Endothelial cell of umbilical vein (primary cell): ENCODE measurements around the gene CELF2. TPM values are rescaled to one million over a fixed set of nuclear protein-coding genes. Genes with fewer than 3 reads are reported as not detected.

ENCODE experiments used
- BruUV-seq: library from RNA; stranded (reverse); fragments of 400-500 nt; replicated peaks from 2 replicates; lab custom pipeline; 2021; lab: Mats Ljungman, UMichigan
- CTCF ChIA-PET: fragments of 300-600, 350-600 bp; sonication (Branson Sonifier 250); formaldehyde crosslinking; loops from one replicate; lab custom pipeline; 2021; ENCODE audit warnings: antibody characterized with exemption, inconsistent platforms; lab: Charles Lee
- POLR2A ChIA-PET: fragments of 300-600, 350-600 bp; sonication (Branson Sonifier 250); formaldehyde crosslinking; loops from one replicate; lab custom pipeline; 2021; ENCODE audit warnings: antibody characterized with exemption, inconsistent platforms; lab: Charles Lee
- DNase-seq: peaks from one replicate; pipeline ENCODE4 v3.0.0-alpha.2; 2011; ENCODE audit warnings: low read depth, low spot score
- FAIRE-seq: peaks from 2 replicates; lab custom pipeline; 2011; peaks lifted over from hg19 to GRCh38; lab: Jason Lieb, UNC
- H2AFZ ChIP-seq: 2 replicates; pipeline ENCODE4 v1.6.0; 2012; ENCODE audit warnings: low read depth, low read length, control low read depth, inconsistent platforms
- H3K27ac ChIP-seq: 2 replicates; pipeline ENCODE4 v1.5.1; 2011; ENCODE audit warnings: low read depth, mild to moderate bottlenecking, control low read depth, low read length, moderate library complexity; ENCODE audit not compliant: insufficient read depth
- H3K27me3 ChIP-seq, 2 experiments: 2 replicates each; pipeline versions ENCODE4 v1.6.0 to v1.6.1; 2011; ENCODE audit warnings: low read length in 2 of 2, mixed read lengths in 1 of 2; ENCODE audit not compliant: control insufficient read depth in 2 of 2, insufficient read depth in 2 of 2
- H3K36me3 ChIP-seq, 2 experiments: 2 replicates in 1 of 2; 3 replicates in 1 of 2; pipeline ENCODE4 v1.5.1; 2011; ENCODE audit warnings: low read length in 2 of 2, mild to moderate bottlenecking in 1 of 2, moderate library complexity in 1 of 2; ENCODE audit not compliant: control insufficient read depth in 2 of 2, insufficient read depth in 2 of 2; ENCODE audit errors: extremely low read depth in 1 of 2
- H3K4me1 ChIP-seq: 3 replicates; pipeline ENCODE4 v1.5.1; 2011; ENCODE audit warnings: mild to moderate bottlenecking, low read length; ENCODE audit not compliant: control insufficient read depth, insufficient read depth; ENCODE audit errors: extremely low read depth
- H3K4me2 ChIP-seq: 2 replicates; pipeline ENCODE4 v1.6.1; 2011; ENCODE audit warnings: low read length, control low read depth, mixed read lengths; ENCODE audit not compliant: insufficient read depth
- H3K4me3 ChIP-seq, 3 experiments: fragments of 200-600 bp in 1 of 3; sonication (generic), shearing (Covaris generic) in 1 of 3; replicated peaks in 1 of 3; 2 replicates each; pipeline ENCODE4 v1.5.1; 2011 to 2016; ENCODE audit warnings: control low read depth in 3 of 3, low read length in 3 of 3, mild to moderate bottlenecking in 2 of 3, inconsistent platforms in 1 of 3, low read depth in 1 of 3, moderate library complexity in 1 of 3; ENCODE audit not compliant: insufficient read depth in 1 of 3
- H3K79me2 ChIP-seq: 2 replicates; pipeline ENCODE4 v1.6.0; 2012; ENCODE audit warnings: low read length, inconsistent platforms; ENCODE audit not compliant: control insufficient read depth, insufficient read depth
- H3K9ac ChIP-seq: replicated peaks from 2 replicates; pipeline ENCODE3; 2011; ENCODE audit warnings: low read length, control low read depth; ENCODE audit not compliant: insufficient read depth; ENCODE audit errors: extremely low read depth
- H3K9me1 ChIP-seq: replicated peaks from 3 replicates; pipeline ENCODE4 v1.6.0; 2011; ENCODE audit warnings: mild to moderate bottlenecking, low read length; ENCODE audit not compliant: control insufficient read depth, insufficient read depth; ENCODE audit errors: extremely low read depth
- H3K9me3 ChIP-seq: replicated peaks from 2 replicates; pipeline ENCODE4 v1.5.1; 2012; ENCODE audit warnings: low read length, inconsistent platforms; ENCODE audit not compliant: control insufficient read depth, insufficient read depth
- H4K20me1 ChIP-seq: replicated peaks from 2 replicates; pipeline ENCODE3; 2011; ENCODE audit warnings: mild to moderate bottlenecking, low read length; ENCODE audit not compliant: control insufficient read depth, insufficient read depth; ENCODE audit errors: extremely low read depth
- EZH2 ChIP-seq: IDR thresholded peaks from 2 replicates; pipeline ENCODE4 v1.6.1; 2012; ENCODE audit warnings: borderline replicate concordance, low read depth, mild to moderate bottlenecking, moderate library complexity, low read length, inconsistent platforms; ENCODE audit not compliant: severe bottlenecking
- FOS ChIP-seq: IDR thresholded peaks from 2 replicates; pipeline ENCODE4 v1.6.1; 2011; ENCODE audit warnings: mild to moderate bottlenecking, low read length, moderate library complexity, borderline replicate concordance; ENCODE audit not compliant: insufficient read depth
- JUN ChIP-seq: IDR thresholded peaks from 2 replicates; pipeline ENCODE4 v1.6.1; 2011; ENCODE audit warnings: borderline replicate concordance, low read depth; ENCODE audit not compliant: insufficient read length, insufficient read depth
- MYC ChIP-seq: IDR thresholded peaks from one replicate; pipeline ENCODE4 v1.6.1; 2011; ENCODE audit warnings: mild to moderate bottlenecking, low read depth, low read length
- POLR2A ChIP-seq: IDR thresholded peaks from 2 replicates; pipeline ENCODE4 v1.6.1; 2012; ENCODE audit warnings: low read depth, mild to moderate bottlenecking, control low read depth, low read length
- POLR2AphosphoS5 ChIP-seq: IDR thresholded peaks from 2 replicates; pipeline ENCODE4 v1.6.1; 2012; ENCODE audit warnings: low read depth, mild to moderate bottlenecking, control low read depth, low read length, moderate library complexity; ENCODE audit not compliant: insufficient read depth
- dilution Hi-C: fragments of 300-500 bp; cut with MboI; formaldehyde crosslinking; loops from one replicate; pipeline ENCODE4 v1.15.0; 2019; ENCODE audit warnings: low sequenced_read_pairs; ENCODE audit not compliant: extremely low pct_ligation_motif_present
- intact Hi-C: fragments of 100-400 bp; cut with micrococcal nuclease; formaldehyde crosslinking; loops from one replicate; pipeline ENCODE4 v1.10.0; 2022
- polyA plus RNA-seq, 4 experiments: library from polyadenylated mRNA; depleted of rRNA in 3 of 4; stranded (reverse) in 3 of 4; unstranded in 1 of 4; fragments of >200 nt; gene quantifications; 2 replicates each; pipeline versions ENCODE4 v1.2.1 to v1.2.3, GENCODE V29; 2011 to 2012; ENCODE audit warnings: missing spikeins in 1 of 4
- total RNA-seq: library from RNA; stranded (reverse); gene quantifications from 2 replicates; pipeline ENCODE4 v1.2.3, GENCODE V29; 2021
- TF ChIP-seq, protein P1 (sequence below), 2 donors: IDR thresholded peaks; 1 replicate in 1 of 2; 2 replicates in 1 of 2; pipeline ENCODE4 v1.5.1; 2011; ENCODE audit warnings: low read length in 2 of 2, mild to moderate bottlenecking in 2 of 2, moderate library complexity in 2 of 2, control low read depth in 1 of 2, inconsistent platforms in 1 of 2, low read depth in 1 of 2; ENCODE audit not compliant: insufficient read depth in 1 of 2; ENCODE audit errors: extremely low read depth in 1 of 2
- TF ChIP-seq, protein P2 (sequence below): IDR thresholded peaks from 2 replicates; pipeline ENCODE4 v1.6.1; 2011; ENCODE audit not compliant: insufficient read depth, insufficient read length

Gene CELF2
- total and polyA plus RNA-seq, 2 donors (not counting 3 experiments of a cell fraction or from before 2014, with no cell fraction given) = 21.6 to 42.6 TPM

DNA sequence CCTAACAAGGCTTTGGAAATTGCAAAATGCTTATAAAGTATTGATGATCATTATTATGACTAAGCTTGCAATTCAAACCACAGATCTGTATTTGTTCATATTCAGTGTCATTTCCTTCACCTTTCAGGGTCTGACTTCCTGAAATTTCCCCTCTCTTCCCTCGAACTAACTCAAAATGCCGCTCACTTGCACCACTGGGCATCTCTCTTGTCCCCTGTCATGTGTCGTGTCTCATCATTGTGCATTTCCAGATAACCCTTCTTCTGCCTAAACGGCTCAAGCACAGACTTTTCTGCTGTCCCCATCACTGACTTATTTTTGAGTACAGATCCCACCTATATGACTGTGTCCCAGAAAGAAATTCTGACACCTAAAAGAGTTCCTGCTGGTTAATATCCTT, 41.0 kb upstream of the CELF2 start:
- ChIA-PET CTCF (no interaction called here), POLR2A (no interaction called here)
- no peak overlapping the region for H3K4me3 ChIP-seq
- H3K79me2 ChIP-seq = no peaks in the 10 kb centered on the region
- H3K9me1 ChIP-seq = no peaks in the 10 kb centered on the region
- FAIRE-seq = no peak
- intact Hi-C loops = no loop called here
- DNase-seq = no peak
- no TSS peak for BruUV-seq
- H3K9ac ChIP-seq = no peak overlapping the region
- H3K4me2 ChIP-seq = no peak overlapping the region
- H4K20me1 ChIP-seq = no peaks in the 10 kb centered on the region
- H3K4me1 ChIP-seq = no peaks in the 10 kb centered on the region
- no peak overlapping the region for H3K27ac ChIP-seq
- dilution Hi-C loops = no loop called here
- H3K27me3 ChIP-seq = no peaks in the 10 kb centered on the region
- TF ChIP-seq, protein P1, sequence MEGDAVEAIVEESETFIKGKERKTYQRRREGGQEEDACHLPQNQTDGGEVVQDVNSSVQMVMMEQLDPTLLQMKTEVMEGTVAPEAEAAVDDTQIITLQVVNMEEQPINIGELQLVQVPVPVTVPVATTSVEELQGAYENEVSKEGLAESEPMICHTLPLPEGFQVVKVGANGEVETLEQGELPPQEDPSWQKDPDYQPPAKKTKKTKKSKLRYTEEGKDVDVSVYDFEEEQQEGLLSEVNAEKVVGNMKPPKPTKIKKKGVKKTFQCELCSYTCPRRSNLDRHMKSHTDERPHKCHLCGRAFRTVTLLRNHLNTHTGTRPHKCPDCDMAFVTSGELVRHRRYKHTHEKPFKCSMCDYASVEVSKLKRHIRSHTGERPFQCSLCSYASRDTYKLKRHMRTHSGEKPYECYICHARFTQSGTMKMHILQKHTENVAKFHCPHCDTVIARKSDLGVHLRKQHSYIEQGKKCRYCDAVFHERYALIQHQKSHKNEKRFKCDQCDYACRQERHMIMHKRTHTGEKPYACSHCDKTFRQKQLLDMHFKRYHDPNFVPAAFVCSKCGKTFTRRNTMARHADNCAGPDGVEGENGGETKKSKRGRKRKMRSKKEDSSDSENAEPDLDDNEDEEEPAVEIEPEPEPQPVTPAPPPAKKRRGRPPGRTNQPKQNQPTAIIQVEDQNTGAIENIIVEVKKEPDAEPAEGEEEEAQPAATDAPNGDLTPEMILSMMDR (IDR thresholded peaks at IDR 0.05; ENCODE audit: extremely low read depth in 1 of 2, insufficient read depth in 1 of 2, low read depth in 1 of 2, low read length in 2 of 2) = no peak
- TF ChIP-seq POLR2AphosphoS5 = no peak
- no peak for TF ChIP-seq JUN
- no peak for TF ChIP-seq POLR2A
- TF ChIP-seq FOS = no peak
- TF ChIP-seq MYC = no peak
- TF ChIP-seq EZH2 = no peak
- TF ChIP-seq, protein P2, sequence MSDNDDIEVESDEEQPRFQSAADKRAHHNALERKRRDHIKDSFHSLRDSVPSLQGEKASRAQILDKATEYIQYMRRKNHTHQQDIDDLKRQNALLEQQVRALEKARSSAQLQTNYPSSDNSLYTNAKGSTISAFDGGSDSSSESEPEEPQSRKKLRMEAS = no peak
- H3K9me3 ChIP-seq = no peaks in the 10 kb centered on the region
- no peak overlapping the region for H2AFZ ChIP-seq
- no peaks in the 10 kb centered on the region for H3K36me3 ChIP-seq
